ENCODE data around the gene RRAS.

RRAS gene

DNA sequence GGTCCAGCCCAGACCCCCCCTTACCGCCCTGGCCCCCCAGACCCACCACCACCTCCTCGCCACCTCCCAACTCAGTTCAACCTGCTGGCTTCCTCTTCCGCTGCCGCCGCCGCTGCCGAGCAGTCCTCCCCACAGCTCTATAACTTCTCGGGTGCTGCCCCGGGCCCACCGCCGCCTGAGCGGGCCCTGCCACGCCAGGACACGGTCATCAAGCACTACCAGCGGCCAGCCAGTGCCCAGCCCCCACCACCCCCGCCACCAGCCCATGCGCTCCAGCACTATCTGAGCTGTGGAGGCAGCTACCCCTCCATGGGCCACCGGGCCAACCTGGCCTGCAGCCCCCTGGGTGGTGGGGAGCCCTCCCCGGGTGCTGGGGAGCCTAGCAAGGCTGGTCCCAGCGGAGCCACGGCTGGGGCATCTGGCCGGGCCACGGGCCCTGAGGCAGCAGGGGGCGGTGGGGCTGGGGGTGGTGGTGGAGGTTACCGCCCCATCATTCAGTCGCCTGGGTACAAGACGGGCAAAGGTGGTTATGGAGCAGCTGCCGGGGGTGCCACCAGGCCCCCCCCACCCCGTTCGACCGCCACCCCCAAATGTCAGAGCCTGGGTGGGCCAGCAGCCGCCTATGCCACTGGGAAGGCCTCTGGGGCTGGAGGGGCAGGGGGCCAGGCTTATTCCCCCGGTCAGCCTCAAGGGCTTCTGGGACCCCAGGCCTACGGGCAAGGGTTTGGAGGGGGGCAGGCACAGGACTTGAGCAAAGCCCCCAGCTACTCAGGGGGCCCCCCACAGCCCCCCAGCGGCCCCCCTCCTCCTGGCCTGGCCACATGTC is 44.7 kb downstream of the RRAS start:
- TF ChIP-seq EGR1 (IDR thresholded peaks at IDR 0.05) (no peak), CREB1 (IDR thresholded peaks at IDR 0.05; ENCODE audit: low read depth) (no peak), CEBPB (IDR thresholded peaks at IDR 0.05) (no peak), TCF12 (IDR thresholded peaks at IDR 0.05; ENCODE audit: low read depth) (no peak), EP300 (IDR thresholded peaks at IDR 0.05; ENCODE audit: borderline replicate concordance) (no peak), NFIC (IDR thresholded peaks at IDR 0.05) (no peak), TAF1 (IDR thresholded peaks at IDR 0.05; ENCODE audit: low read depth) (no peak), TEAD4 (IDR thresholded peaks at IDR 0.05) (no peak), YY1 (IDR thresholded peaks at IDR 0.05; ENCODE audit: low read depth) (no peak), ZBTB7A (IDR thresholded peaks at IDR 0.05; ENCODE audit: low read depth) (no peak), RAD21 (IDR thresholded peaks at IDR 0.05; ENCODE audit: low read depth) (no peak)
- TF ChIP-seq, protein P1, sequence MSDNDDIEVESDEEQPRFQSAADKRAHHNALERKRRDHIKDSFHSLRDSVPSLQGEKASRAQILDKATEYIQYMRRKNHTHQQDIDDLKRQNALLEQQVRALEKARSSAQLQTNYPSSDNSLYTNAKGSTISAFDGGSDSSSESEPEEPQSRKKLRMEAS (IDR thresholded peaks at IDR 0.05) = no peak
- TF ChIP-seq, protein P2, sequence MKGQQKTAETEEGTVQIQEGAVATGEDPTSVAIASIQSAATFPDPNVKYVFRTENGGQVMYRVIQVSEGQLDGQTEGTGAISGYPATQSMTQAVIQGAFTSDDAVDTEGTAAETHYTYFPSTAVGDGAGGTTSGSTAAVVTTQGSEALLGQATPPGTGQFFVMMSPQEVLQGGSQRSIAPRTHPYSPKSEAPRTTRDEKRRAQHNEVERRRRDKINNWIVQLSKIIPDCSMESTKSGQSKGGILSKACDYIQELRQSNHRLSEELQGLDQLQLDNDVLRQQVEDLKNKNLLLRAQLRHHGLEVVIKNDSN (IDR thresholded peaks at IDR 0.05) = no peak
- TF ChIP-seq, protein P3, sequence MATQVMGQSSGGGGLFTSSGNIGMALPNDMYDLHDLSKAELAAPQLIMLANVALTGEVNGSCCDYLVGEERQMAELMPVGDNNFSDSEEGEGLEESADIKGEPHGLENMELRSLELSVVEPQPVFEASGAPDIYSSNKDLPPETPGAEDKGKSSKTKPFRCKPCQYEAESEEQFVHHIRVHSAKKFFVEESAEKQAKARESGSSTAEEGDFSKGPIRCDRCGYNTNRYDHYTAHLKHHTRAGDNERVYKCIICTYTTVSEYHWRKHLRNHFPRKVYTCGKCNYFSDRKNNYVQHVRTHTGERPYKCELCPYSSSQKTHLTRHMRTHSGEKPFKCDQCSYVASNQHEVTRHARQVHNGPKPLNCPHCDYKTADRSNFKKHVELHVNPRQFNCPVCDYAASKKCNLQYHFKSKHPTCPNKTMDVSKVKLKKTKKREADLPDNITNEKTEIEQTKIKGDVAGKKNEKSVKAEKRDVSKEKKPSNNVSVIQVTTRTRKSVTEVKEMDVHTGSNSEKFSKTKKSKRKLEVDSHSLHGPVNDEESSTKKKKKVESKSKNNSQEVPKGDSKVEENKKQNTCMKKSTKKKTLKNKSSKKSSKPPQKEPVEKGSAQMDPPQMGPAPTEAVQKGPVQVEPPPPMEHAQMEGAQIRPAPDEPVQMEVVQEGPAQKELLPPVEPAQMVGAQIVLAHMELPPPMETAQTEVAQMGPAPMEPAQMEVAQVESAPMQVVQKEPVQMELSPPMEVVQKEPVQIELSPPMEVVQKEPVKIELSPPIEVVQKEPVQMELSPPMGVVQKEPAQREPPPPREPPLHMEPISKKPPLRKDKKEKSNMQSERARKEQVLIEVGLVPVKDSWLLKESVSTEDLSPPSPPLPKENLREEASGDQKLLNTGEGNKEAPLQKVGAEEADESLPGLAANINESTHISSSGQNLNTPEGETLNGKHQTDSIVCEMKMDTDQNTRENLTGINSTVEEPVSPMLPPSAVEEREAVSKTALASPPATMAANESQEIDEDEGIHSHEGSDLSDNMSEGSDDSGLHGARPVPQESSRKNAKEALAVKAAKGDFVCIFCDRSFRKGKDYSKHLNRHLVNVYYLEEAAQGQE (IDR thresholded peaks at IDR 0.05; ENCODE audit: low read depth) = no peak

DNA sequence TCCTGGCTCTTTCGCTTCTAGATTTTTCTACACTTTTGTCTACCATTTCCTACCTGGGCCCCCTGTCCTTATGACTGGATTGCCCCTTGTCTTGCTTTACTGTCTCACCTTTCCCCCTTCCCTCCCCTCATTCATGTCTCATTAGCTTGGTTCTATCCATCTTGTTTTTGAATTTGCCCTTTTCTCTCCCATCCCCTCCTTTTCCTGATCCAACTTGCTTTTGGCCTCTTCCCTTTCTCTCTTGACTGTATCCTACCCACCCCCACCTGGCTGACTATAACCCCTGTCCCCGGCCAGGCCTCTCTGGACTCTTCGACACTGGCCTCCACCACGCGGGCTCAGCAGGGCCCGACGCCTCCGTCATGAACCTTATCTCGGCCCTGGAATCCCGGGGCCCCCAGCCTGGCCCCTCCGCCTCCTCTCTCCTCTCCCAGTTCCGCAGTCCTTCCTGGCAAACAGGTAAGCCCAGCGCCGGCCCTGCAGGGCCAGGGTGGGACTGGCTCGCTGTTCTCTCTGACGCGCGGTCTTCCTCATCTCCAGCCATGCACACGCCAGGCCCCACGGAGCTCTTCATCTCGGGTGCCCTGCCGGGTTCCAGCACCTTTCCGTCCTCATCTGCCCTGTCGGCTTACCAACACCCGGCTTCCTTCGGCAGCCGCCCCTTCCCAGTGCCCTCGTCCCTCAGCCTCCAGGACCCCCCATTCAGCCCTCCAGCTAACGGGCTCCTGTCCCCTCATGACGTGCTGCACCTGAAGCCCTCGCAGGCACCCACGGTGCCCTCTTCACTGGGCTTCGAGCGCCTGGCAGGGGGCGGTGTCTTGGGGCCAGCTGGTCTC is 45.6 kb downstream of the RRAS start:
- no peak for TF ChIP-seq RAD21 (IDR thresholded peaks at IDR 0.05; ENCODE audit: low read depth)
- no peak for TF ChIP-seq TEAD4 (IDR thresholded peaks at IDR 0.05)
- TF ChIP-seq ZBTB7A (IDR thresholded peaks at IDR 0.05; ENCODE audit: low read depth) = no peak
- no peak for TF ChIP-seq EGR1 (IDR thresholded peaks at IDR 0.05)
- TF ChIP-seq YY1 (IDR thresholded peaks at IDR 0.05; ENCODE audit: low read depth) = no peak
- no peak for TF ChIP-seq EP300 (IDR thresholded peaks at IDR 0.05; ENCODE audit: borderline replicate concordance)
- TF ChIP-seq, protein P1 (IDR thresholded peaks at IDR 0.05) = no peak
- TF ChIP-seq CEBPB (IDR thresholded peaks at IDR 0.05) = no peak
- TF ChIP-seq, protein P3 (IDR thresholded peaks at IDR 0.05; ENCODE audit: low read depth) = no peak
- TF ChIP-seq CREB1 (IDR thresholded peaks at IDR 0.05; ENCODE audit: low read depth) = no peak
- TF ChIP-seq, protein P2 (IDR thresholded peaks at IDR 0.05) = no peak
- TF ChIP-seq TCF12 (IDR thresholded peaks at IDR 0.05; ENCODE audit: low read depth) = no peak
- TF ChIP-seq NFIC (IDR thresholded peaks at IDR 0.05) = no peak
- no peak for TF ChIP-seq FOXM1 (IDR thresholded peaks at IDR 0.05; ENCODE audit: borderline replicate concordance, low read depth)

DNA sequence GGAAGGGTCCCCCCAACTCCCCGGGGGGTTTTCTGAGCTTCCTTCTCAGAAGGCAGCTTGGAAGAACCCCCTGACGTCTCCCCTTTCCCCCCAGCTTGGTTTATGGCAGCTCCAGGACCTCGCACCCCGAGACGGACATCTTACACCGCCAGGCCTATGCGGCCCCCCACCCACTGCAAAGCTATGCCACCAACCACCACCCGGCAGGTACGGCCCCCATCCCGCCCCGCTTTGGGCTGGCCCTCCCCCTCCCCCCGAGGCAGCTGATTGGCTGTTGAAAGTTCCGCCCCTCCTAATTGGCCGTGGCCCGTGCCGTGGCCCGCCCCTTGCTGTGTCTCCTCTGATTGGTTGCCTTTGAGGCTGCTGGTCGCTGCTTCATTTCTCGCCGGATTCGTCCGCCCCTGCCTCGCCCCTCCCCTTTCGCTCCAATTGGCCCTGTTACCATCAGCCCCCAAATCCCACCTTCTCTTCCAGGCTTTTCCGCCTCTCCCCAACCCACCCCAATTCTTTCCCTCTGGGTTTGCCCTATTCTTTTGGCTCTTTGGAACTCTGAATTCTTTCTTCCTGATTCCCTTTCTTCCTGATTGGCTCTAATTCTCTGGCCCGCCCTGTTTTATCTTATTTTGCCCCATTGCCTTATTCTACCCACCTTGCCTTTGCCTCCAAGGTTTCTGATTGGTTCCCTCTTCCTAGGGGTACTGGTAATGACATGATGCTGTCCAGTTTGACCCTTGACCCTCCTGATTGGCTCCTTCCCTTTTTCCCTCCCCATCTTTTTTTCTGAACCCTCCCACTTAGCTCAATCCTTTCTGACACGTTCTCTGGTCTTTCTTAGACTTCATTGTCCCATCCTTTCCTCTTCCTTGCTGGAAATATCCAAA is 46.5 kb downstream of the RRAS start:
- no peak for TF ChIP-seq CREB1 (IDR thresholded peaks at IDR 0.05; ENCODE audit: low read depth)
- no peak for TF ChIP-seq TCF12 (IDR thresholded peaks at IDR 0.05; ENCODE audit: low read depth)
- no peak for TF ChIP-seq FOXM1 (IDR thresholded peaks at IDR 0.05; ENCODE audit: borderline replicate concordance, low read depth)
- no peak for TF ChIP-seq TEAD4 (IDR thresholded peaks at IDR 0.05)
- TF ChIP-seq TAF1 (IDR thresholded peaks at IDR 0.05; ENCODE audit: low read depth) = no peak
- TF ChIP-seq, protein P3 (IDR thresholded peaks at IDR 0.05; ENCODE audit: low read depth) = no peak
- no peak for TF ChIP-seq NFIC (IDR thresholded peaks at IDR 0.05)
- TF ChIP-seq, protein P1 (IDR thresholded peaks at IDR 0.05) = no peak
- no peak for TF ChIP-seq YY1 (IDR thresholded peaks at IDR 0.05; ENCODE audit: low read depth)
- TF ChIP-seq EP300 (IDR thresholded peaks at IDR 0.05; ENCODE audit: borderline replicate concordance) = no peak
- TF ChIP-seq, protein P2 (IDR thresholded peaks at IDR 0.05) = 0 out of 2 replicates have a peak, but pooled peaks have one; percentile 24
- TF ChIP-seq RAD21 (IDR thresholded peaks at IDR 0.05; ENCODE audit: low read depth) = no peak
- TF ChIP-seq ZBTB7A (IDR thresholded peaks at IDR 0.05; ENCODE audit: low read depth) = peak; percentile 81; the same call in 1 of the 2 replicates
- TF ChIP-seq EGR1 (IDR thresholded peaks at IDR 0.05) = no peak
- TF ChIP-seq CEBPB (IDR thresholded peaks at IDR 0.05) = no peak

All from Ishikawa (cell line).